Osteoblast (primary cell): ENCODE data around the gene WASF2. TPM values are rescaled to one million over a fixed set of nuclear protein-coding genes. Genes with fewer than 3 reads are reported as not detected.
"Not testable (repeated sequence)": the region's sequence is repeated elsewhere in the genome, so short reads cannot be mapped to it uniquely, and the experiment has no call there.

Source experiments
- DNase-seq: peaks from one replicate; pipeline ENCODE4 v3.0.0; 2011; ENCODE audit warnings: low spot score, mixed read lengths; ENCODE audit not compliant: insufficient read length; ENCODE audit errors: missing footprints
- H2AFZ ChIP-seq: 2 replicates; pipeline ENCODE4 v1.6.0; 2011; ENCODE audit warnings: mild to moderate bottlenecking, low read length
- H3K27ac ChIP-seq: 2 replicates; pipeline ENCODE4 v1.5.1; 2011; ENCODE audit warnings: mild to moderate bottlenecking, low read depth, low read length, moderate library complexity
- H3K27me3 ChIP-seq: 2 replicates; pipeline ENCODE4 v1.6.0; 2012; ENCODE audit warnings: mild to moderate bottlenecking, control low read depth, inconsistent platforms, low read length, moderate library complexity; ENCODE audit not compliant: insufficient read depth
- H3K36me3 ChIP-seq: 2 replicates; pipeline ENCODE4 v1.5.1; 2011; ENCODE audit warnings: mild to moderate bottlenecking, low read length, control low read depth, moderate library complexity; ENCODE audit not compliant: insufficient read depth
- H3K4me1 ChIP-seq: 2 replicates; pipeline ENCODE4 v1.5.1; 2011; ENCODE audit warnings: mild to moderate bottlenecking, low read length, control low read depth, moderate library complexity; ENCODE audit not compliant: insufficient read depth
- H3K4me2 ChIP-seq: 2 replicates; pipeline ENCODE4 v1.6.0; 2011; ENCODE audit warnings: mild to moderate bottlenecking, low read length; ENCODE audit not compliant: insufficient read depth
- H3K4me3 ChIP-seq: fragments of 200-600 bp; sonication (generic); 3 replicates; pipeline ENCODE4 v1.5.1; 2012; ENCODE audit warnings: mild to moderate bottlenecking, low read length, inconsistent platforms; ENCODE audit not compliant: insufficient read depth
- H3K79me2 ChIP-seq: 2 replicates; pipeline ENCODE4 v1.6.0; 2012; ENCODE audit warnings: mild to moderate bottlenecking, low read length, control low read depth, inconsistent platforms; ENCODE audit not compliant: insufficient read depth
- H3K9me3 ChIP-seq: 2 replicates; pipeline ENCODE4 v1.5.1; 2011; ENCODE audit warnings: low read depth, low read length, control low read depth
- H4K20me1 ChIP-seq: 2 replicates; pipeline ENCODE4 v1.6.0; 2012; ENCODE audit warnings: mild to moderate bottlenecking, low read length, control low read depth; ENCODE audit not compliant: insufficient read depth
- total RNA-seq: library from RNA; depleted of rRNA; stranded (reverse); fragments of >200 nt; gene quantifications from 2 replicates; pipeline ENCODE4 v1.2.3, GENCODE V29; 2012
- TF ChIP-seq, protein P1 (sequence below): IDR thresholded peaks from 2 replicates; pipeline ENCODE4 v1.5.1; 2011; ENCODE audit warnings: mild to moderate bottlenecking, low read depth, low read length, moderate library complexity; ENCODE audit errors: extremely low read depth

Gene WASF2
- total RNA-seq, 1 donor, result 24.6 TPM

DNA sequence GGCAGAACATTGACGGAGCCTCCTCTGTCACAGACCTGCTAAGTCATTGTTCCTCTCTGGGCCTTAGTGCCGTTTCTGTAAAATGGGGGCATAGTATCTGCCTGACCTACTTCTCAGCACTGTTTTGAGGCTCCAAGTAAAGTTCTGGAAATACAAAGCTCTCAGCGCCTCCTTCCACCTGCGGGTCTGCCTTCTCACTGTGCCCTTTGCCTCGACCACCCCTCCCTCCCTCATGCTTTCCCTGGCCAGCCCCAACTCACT is 15.4 kb upstream of the WASF2 start:
- DNase-seq, result no peak
- Histone ChIP-seq H3K4me1 (peaks cover 18% of the 10 kb centered on the region), H3K4me3 (no peak overlapping the region), H3K27me3 (no peaks in the 10 kb centered on the region), H3K36me3 (no peaks in the 10 kb centered on the region), H3K27ac (peak overlapping the region; percentile 58), H3K4me2 (no peak overlapping the region), H3K79me2 (no peaks in the 10 kb centered on the region), H2AFZ (peak overlapping the region; percentile 77), H3K9me3 (no peaks in the 10 kb centered on the region), H4K20me1 (no peaks in the 10 kb centered on the region)
- TF ChIP-seq, protein P1, sequence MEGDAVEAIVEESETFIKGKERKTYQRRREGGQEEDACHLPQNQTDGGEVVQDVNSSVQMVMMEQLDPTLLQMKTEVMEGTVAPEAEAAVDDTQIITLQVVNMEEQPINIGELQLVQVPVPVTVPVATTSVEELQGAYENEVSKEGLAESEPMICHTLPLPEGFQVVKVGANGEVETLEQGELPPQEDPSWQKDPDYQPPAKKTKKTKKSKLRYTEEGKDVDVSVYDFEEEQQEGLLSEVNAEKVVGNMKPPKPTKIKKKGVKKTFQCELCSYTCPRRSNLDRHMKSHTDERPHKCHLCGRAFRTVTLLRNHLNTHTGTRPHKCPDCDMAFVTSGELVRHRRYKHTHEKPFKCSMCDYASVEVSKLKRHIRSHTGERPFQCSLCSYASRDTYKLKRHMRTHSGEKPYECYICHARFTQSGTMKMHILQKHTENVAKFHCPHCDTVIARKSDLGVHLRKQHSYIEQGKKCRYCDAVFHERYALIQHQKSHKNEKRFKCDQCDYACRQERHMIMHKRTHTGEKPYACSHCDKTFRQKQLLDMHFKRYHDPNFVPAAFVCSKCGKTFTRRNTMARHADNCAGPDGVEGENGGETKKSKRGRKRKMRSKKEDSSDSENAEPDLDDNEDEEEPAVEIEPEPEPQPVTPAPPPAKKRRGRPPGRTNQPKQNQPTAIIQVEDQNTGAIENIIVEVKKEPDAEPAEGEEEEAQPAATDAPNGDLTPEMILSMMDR, result no peak

DNA sequence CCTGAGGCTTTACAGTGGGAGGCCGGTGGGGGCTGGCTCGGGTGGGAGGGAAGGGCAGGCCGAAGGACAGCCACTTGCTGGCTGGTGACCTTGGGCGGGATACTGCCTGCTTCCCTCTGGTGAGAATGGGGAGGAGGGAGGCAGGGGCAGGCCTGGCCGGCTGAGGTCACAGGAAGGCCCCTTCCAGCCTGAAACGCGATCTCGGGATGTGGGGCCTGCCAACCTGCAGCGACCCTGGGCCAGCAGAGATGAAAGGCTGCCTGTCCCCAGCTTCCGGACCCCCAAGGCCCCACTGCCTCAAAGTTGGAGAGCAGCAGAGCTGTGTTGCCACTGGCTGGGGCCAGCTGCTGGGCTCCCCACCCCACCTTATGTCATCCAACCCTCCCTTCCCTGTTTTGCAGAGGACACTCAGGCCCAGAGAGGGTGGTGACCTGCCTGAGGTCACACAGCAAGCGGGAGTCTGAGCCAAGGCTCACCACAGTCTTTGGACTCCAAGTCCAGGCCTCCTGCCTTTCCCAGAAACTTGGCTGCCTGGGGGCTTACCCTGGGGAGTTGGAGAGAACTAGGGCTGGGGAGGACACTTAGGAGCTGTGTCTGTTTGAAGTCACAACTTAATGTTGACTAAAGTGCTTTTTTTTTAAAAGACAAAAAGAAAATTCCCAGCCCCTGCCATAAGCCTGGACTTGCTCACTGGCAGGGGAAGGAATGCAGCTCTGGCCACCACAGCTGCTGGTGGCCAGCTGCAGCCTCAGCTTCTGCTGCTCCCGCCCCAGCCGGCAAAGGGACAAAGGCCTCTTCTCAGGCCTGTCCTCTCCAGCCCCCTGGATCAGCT is 14.8 kb upstream of the WASF2 start:
- H3K27me3 ChIP-seq, result no peaks in the 10 kb centered on the region
- peak overlapping the region; percentile 58 for H3K27ac ChIP-seq
- no peak overlapping the region for H3K4me3 ChIP-seq
- DNase-seq, result peak; percentile 94
- TF ChIP-seq, protein P1, result no peak
- H3K9me3 ChIP-seq, result no peaks in the 10 kb centered on the region
- H3K36me3 ChIP-seq, result no peaks in the 10 kb centered on the region
- peaks cover 18% of the 10 kb centered on the region for H3K4me1 ChIP-seq
- no peaks in the 10 kb centered on the region for H4K20me1 ChIP-seq
- peak overlapping the region; percentile 3 for H3K4me2 ChIP-seq
- H3K79me2 ChIP-seq, result no peaks in the 10 kb centered on the region
- peak overlapping the region; percentile 77 for H2AFZ ChIP-seq

DNA sequence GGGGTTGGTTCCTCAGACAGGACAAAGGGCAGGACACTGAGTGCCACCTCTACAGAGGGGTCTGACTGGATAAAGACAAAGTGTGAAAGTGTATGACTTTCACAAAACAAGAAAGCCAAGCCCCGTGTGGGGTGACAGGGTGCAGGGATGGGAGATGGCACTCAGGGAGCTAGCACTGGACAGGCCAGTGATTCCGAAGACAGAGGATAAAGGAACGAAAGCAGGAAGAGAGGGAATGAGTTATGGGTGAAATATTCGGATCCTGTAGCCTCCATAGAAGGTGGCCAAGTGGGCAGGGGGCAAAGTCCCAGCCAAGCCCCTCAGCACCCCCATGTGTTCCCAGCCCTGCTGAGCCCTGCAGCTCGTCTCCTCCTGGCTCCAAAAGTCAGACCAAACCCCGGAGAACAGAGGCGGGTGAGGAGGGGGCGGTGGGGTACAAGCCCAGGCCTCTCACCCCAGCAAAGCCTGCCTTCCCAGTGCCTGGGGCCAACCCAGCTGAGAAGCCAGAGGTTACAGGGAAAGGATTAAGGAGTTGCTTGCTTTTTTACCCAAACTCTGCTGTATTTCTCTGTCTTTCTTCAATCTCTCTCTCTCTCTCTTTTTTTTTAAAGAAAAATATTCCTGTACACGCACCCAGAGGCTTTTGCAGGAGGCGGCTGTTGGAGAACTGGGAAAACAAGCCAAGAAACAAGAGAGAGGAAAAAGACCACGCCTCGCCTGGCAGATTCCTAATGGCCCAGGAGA is 14.0 kb upstream of the WASF2 start:
- Histone ChIP-seq H3K4me3 (peak overlapping the region; percentile 36), H3K4me2 (peak overlapping the region; percentile 58), H3K4me1 (peaks cover 18% of the 10 kb centered on the region), H3K36me3 (no peaks in the 10 kb centered on the region), H3K9me3 (no peaks in the 10 kb centered on the region), H3K27ac (peak overlapping the region; percentile 71), H2AFZ (peak overlapping the region; percentile 85), H4K20me1 (no peaks in the 10 kb centered on the region), H3K27me3 (no peaks in the 10 kb centered on the region), H3K79me2 (no peaks in the 10 kb centered on the region)
- TF ChIP-seq, protein P1, result no peak
- no peak for DNase-seq

DNA sequence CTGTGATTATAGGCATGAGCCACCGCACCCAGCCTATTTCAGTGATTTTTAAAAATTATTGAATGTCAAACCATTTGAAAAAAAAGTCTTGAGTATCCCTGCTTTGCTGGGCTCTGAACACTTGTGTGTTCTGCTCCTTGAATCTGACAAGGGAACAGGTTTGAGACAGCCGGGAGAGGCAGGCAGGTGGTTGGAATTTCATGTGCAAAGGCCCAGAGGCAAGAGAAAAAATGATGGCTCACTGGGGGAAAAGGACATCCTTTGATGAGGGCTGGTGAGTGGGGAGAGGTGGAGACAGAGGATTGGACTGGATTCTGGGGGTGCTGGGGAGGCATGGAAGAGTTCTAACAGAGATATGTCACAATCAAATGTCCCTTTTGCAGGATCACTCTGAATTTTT is 13.1 kb upstream of the WASF2 start:
- peak; percentile 9 for DNase-seq
- Histone ChIP-seq H3K27me3 (no peaks in the 10 kb centered on the region), H2AFZ (peak overlapping the region; percentile 41), H3K4me1 (peaks cover 18% of the 10 kb centered on the region), H3K9me3 (no peaks in the 10 kb centered on the region), H3K27ac (no peak overlapping the region), H3K79me2 (no peaks in the 10 kb centered on the region), H3K4me2 (no peak overlapping the region), H4K20me1 (no peaks in the 10 kb centered on the region), H3K36me3 (no peaks in the 10 kb centered on the region), H3K4me3 (no peak overlapping the region)
- TF ChIP-seq, protein P1, result no peak

DNA sequence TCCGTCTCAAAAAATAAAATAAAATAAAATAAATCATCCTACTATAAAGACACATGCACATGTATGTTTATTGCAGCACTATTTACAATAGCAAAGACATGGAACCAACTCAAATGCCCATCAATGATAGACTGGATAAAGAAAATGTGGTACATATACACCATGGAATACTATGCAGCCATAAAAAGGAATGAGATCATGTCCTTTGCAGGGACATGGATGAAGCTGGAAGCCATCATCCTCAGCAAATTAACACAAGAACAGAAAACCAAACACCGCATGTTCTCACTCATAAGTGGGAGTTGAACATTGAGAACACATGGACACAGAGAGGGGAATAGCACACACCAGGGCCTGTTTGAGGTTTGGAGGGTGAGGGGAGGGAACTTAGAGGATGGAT is 11.2 kb upstream of the WASF2 start:
- H3K36me3 ChIP-seq, H3K27me3 ChIP-seq, DNase-seq, H2AFZ ChIP-seq, H3K9me3 ChIP-seq, H3K4me3 ChIP-seq, H3K4me2 ChIP-seq, H3K79me2 ChIP-seq, H3K27ac ChIP-seq, H4K20me1 ChIP-seq: not testable (repeated sequence)
- H3K4me1 ChIP-seq, result peaks cover 25% of the 10 kb centered on the region
